Measurements from ENCODE around the gene PPP1R12A. TPM values are rescaled to one million over a fixed set of nuclear protein-coding genes. Genes with fewer than 3 reads are reported as not detected.

Gene PPP1R12A
- total and polyA plus RNA-seq, 9 of the 15 experiments (the other 6 are each of a cell fraction or from before 2014, with no cell fraction given), result 26.4 to 119 (median 53.3) TPM

GRCh38 chr12:79929065-79929464, 5.8 kb downstream of the PPP1R12A start:
- no peak overlapping the region; the same call in 1 of the 2 replicates for H3K4me2 ChIP-seq (ENCODE audit: insufficient read depth, low read length)
- ATAC-seq, result no peak
- peaks cover 0 to 11% of the 10 kb centered on the region in 2 experiments; a peak in 4 of 5 replicates for H3K4me1 ChIP-seq (replicated peaks in 1 of 2; ENCODE audit: control insufficient read depth in 2 of 2, insufficient read depth in 2 of 2, low read length in 2 of 2)
- no peak overlapping the region for H3K27ac ChIP-seq (ENCODE audit: extremely low read depth, low read depth, low read length)
- peaks cover 100% of the 10 kb centered on the region for H3K79me2 ChIP-seq (ENCODE audit: control insufficient read depth, insufficient read depth, low read length)
- intact Hi-C loops (cut with micrococcal nuclease) (no loop called here), in situ Hi-C loops (cut with MboI) (no loop called here)
- ChIA-PET POLR2A (no interaction called here), CTCF (ENCODE audit: low intra/inter-chr PET ratio) (no interaction called here)
- DNase-seq (ENCODE audit: extremely low read depth in 1 of 4, low spot score in 3 of 4), result no peak
- 79% methylated on average over 10 of the region's 10 CpGs for WGBS (ENCODE audit: insufficient coverage, low coverage, missing lambda C conversion rate)
- H3K36me3 ChIP-seq (ENCODE audit: control insufficient read depth, insufficient read depth, low read length), result peaks cover 5% of the 10 kb centered on the region; the same call in 1 of the 3 replicates
- H3K27me3 ChIP-seq (ENCODE audit: control insufficient read depth in 2 of 2, insufficient read depth in 2 of 2, low read length in 2 of 2), result no peaks in the 10 kb centered on the region
- BruUV-seq (replicated peaks), result no TSS peak
- no peak overlapping the region for H3K4me3 ChIP-seq
- no peak overlapping the region for H2AFZ ChIP-seq (ENCODE audit: low read depth, low read length)
- no peaks in the 10 kb centered on the region for H3K9me3 ChIP-seq (replicated peaks; ENCODE audit: control insufficient read depth, insufficient read depth, low read depth, low read length)
- H3K9ac ChIP-seq (ENCODE audit: insufficient read depth in 1 of 2, low read depth in 2 of 2, low read length in 2 of 2), result no peak overlapping the region
- FAIRE-seq, result no peak
- no peaks in the 10 kb centered on the region for H3K9me1 ChIP-seq (ENCODE audit: control insufficient read depth, insufficient read depth, low read length)
- peaks cover 4% of the 10 kb centered on the region; the same call in 1 of the 2 replicates for H4K20me1 ChIP-seq (replicated peaks; ENCODE audit: control insufficient read depth, insufficient read depth, low read length)
- TF ChIP-seq ZNF778 (CRISPR knock-in tag; IDR thresholded peaks at IDR 0.05) (no peak), ELF1 (tag; IDR thresholded peaks at IDR 0.05) (no peak), ZNF79 (CRISPR knock-in tag; IDR thresholded peaks at IDR 0.05; ENCODE audit: low read depth) (no peak), PRMT5 (CRISPR knock-in tag; IDR thresholded peaks at IDR 0.05) (no peak), RCOR1 (IDR thresholded peaks at IDR 0.05; ENCODE audit: borderline replicate concordance in 1 of 2, low read depth in 2 of 2, low read length in 2 of 2) (no peak), ZNF232 (CRISPR knock-in tag; IDR thresholded peaks at IDR 0.05) (no peak), SMARCA4 (IDR thresholded peaks at IDR 0.05) (no peak), ATF2 (CRISPR knock-in tag; IDR thresholded peaks at IDR 0.05) (no peak)
- TF ChIP-seq, protein P1, sequence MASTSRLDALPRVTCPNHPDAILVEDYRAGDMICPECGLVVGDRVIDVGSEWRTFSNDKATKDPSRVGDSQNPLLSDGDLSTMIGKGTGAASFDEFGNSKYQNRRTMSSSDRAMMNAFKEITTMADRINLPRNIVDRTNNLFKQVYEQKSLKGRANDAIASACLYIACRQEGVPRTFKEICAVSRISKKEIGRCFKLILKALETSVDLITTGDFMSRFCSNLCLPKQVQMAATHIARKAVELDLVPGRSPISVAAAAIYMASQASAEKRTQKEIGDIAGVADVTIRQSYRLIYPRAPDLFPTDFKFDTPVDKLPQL (IDR thresholded peaks at IDR 0.05; ENCODE audit: extremely low read depth, insufficient read length), result no peak
- TF ChIP-seq, protein P2, sequence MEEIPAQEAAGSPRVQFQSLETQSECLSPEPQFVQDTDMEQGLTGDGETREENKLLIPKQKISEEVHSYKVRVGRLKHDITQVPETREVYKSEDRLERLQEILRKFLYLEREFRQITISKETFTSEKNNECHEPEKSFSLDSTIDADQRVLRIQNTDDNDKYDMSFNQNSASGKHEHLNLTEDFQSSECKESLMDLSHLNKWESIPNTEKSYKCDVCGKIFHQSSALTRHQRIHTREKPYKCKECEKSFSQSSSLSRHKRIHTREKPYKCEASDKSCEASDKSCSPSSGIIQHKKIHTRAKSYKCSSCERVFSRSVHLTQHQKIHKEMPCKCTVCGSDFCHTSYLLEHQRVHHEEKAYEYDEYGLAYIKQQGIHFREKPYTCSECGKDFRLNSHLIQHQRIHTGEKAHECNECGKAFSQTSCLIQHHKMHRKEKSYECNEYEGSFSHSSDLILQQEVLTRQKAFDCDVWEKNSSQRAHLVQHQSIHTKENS (CRISPR knock-in tag; IDR thresholded peaks at IDR 0.05), result no peak
- TF ChIP-seq, protein P3, sequence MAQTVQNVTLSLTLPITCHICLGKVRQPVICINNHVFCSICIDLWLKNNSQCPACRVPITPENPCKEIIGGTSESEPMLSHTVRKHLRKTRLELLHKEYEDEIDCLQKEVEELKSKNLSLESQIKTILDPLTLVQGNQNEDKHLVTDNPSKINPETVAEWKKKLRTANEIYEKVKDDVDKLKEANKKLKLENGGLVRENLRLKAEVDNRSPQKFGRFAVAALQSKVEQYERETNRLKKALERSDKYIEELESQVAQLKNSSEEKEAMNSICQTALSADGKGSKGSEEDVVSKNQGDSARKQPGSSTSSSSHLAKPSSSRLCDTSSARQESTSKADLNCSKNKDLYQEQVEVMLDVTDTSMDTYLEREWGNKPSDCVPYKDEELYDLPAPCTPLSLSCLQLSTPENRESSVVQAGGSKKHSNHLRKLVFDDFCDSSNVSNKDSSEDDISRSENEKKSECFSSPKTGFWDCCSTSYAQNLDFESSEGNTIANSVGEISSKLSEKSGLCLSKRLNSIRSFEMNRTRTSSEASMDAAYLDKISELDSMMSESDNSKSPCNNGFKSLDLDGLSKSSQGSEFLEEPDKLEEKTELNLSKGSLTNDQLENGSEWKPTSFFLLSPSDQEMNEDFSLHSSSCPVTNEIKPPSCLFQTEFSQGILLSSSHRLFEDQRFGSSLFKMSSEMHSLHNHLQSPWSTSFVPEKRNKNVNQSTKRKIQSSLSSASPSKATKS (CRISPR knock-in tag; IDR thresholded peaks at IDR 0.05), result no peak
- TF ChIP-seq, protein P4, sequence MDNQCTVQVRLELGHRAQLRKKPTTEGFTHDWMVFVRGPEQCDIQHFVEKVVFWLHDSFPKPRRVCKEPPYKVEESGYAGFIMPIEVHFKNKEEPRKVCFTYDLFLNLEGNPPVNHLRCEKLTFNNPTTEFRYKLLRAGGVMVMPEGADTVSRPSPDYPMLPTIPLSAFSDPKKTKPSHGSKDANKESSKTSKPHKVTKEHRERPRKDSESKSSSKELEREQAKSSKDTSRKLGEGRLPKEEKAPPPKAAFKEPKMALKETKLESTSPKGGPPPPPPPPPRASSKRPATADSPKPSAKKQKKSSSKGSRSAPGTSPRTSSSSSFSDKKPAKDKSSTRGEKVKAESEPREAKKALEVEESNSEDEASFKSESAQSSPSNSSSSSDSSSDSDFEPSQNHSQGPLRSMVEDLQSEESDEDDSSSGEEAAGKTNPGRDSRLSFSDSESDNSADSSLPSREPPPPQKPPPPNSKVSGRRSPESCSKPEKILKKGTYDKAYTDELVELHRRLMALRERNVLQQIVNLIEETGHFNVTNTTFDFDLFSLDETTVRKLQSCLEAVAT (IDR thresholded peaks at IDR 0.05), result no peak
- TF ChIP-seq, protein P5, sequence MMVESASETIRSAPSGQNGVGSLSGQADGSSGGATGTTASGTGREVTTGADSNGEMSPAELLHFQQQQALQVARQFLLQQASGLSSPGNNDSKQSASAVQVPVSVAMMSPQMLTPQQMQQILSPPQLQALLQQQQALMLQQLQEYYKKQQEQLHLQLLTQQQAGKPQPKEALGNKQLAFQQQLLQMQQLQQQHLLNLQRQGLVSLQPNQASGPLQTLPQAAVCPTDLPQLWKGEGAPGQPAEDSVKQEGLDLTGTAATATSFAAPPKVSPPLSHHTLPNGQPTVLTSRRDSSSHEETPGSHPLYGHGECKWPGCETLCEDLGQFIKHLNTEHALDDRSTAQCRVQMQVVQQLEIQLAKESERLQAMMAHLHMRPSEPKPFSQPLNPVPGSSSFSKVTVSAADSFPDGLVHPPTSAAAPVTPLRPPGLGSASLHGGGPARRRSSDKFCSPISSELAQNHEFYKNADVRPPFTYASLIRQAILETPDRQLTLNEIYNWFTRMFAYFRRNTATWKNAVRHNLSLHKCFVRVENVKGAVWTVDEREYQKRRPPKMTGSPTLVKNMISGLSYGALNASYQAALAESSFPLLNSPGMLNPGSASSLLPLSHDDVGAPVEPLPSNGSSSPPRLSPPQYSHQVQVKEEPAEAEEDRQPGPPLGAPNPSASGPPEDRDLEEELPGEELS (CRISPR knock-in tag; IDR thresholded peaks at IDR 0.05; ENCODE audit: borderline replicate concordance), result no peak

Measured in K562 (cell line).